SK-N-SH (cell line): Measurements from ENCODE around the gene PFKP. TPM values are rescaled to one million over a fixed set of nuclear protein-coding genes. Genes with fewer than 3 reads are reported as not detected.

ENCODE experiments used
- CTCF ChIA-PET: fragments of 300-600, 350-600 bp; formaldehyde crosslinking; extraction: SDS; loops from one replicate; lab custom pipeline; 2021; lab: Yijun Ruan, JAX
- POLR2A ChIA-PET: fragments of 350-600 bp; sonication (Branson Sonifier 250); formaldehyde crosslinking; extraction: SDS; loops from one replicate; lab custom pipeline; 2020; ENCODE audit warnings: antibody characterized with exemption, inconsistent platforms; lab: Yijun Ruan, JAX
- DNase-seq: peaks from one replicate; pipeline ENCODE4 v3.0.0; 2012
- H2AFZ ChIP-seq: fragments of 200-600 bp; sonication (generic); 2 replicates; pipeline ENCODE4 v1.8.1; 2016; ENCODE audit warnings: antibody characterized with exemption, mild to moderate bottlenecking, low read depth
- H3F3A ChIP-seq: fragments of 200-600 bp; sonication (generic); replicated peaks from 2 replicates; pipeline ENCODE3; 2016; ENCODE audit warnings: antibody characterized with exemption, mild to moderate bottlenecking; ENCODE audit not compliant: insufficient read depth
- H3K27ac ChIP-seq, 2 experiments: fragments of 200-500 bp in 1 of 2; fragments of 200-600 bp in 1 of 2; sonication (Bioruptor generic) in 1 of 2; sonication (generic), shearing (Covaris generic) in 1 of 2; 2 replicates each; pipeline versions ENCODE4 v1.5.1 to v1.6.1; 2014 to 2016; ENCODE audit warnings: low read depth in 2 of 2, inconsistent platforms in 1 of 2, low read length in 1 of 2, mild to moderate bottlenecking in 1 of 2, mixed read lengths in 1 of 2
- H3K27me3 ChIP-seq: fragments of 200-600 bp; sonication (generic), shearing (Covaris generic); 2 replicates; pipeline ENCODE4 v1.6.1; 2016; ENCODE audit warnings: mixed run types; ENCODE audit not compliant: insufficient read depth
- H3K36me3 ChIP-seq, 2 experiments: fragments of 200-500 bp in 1 of 2; fragments of 200-600 bp in 1 of 2; sonication (Bioruptor generic) in 1 of 2; sonication (generic) in 1 of 2; replicated peaks in 1 of 2; 2 replicates each; pipeline versions ENCODE3 to v1.5.1; 2014 to 2016; ENCODE audit warnings: low read length in 1 of 2, mild to moderate bottlenecking in 1 of 2; ENCODE audit not compliant: insufficient read depth in 2 of 2, control insufficient read depth in 1 of 2
- H3K4me1 ChIP-seq, 2 experiments: fragments of 200-500 bp in 1 of 2; fragments of 200-600 bp in 1 of 2; sonication (Bioruptor generic) in 1 of 2; sonication (generic), shearing (Covaris generic) in 1 of 2; 2 replicates each; pipeline versions ENCODE4 v1.5.1 to v1.6.1; 2014 to 2016; ENCODE audit warnings: low read depth in 1 of 2, low read length in 1 of 2, mixed run types in 1 of 2; ENCODE audit not compliant: insufficient read depth in 2 of 2, control insufficient read depth in 1 of 2
- H3K4me2 ChIP-seq: fragments of 200-600 bp; sonication (generic), shearing (Covaris generic); 2 replicates; pipeline ENCODE4 v1.6.1; 2017; ENCODE audit warnings: mixed run types
- H3K4me3 ChIP-seq, 2 experiments: fragments of 200-500 bp in 1 of 2; fragments of 200-600 bp in 1 of 2; sonication (Bioruptor generic) in 1 of 2; sonication (generic), shearing (Covaris generic) in 1 of 2; 2 replicates each; pipeline versions ENCODE4 v1.5.1 to v1.8.1; 2014 to 2016; ENCODE audit warnings: low read depth in 2 of 2, inconsistent platforms in 1 of 2, low read length in 1 of 2, mild to moderate bottlenecking in 1 of 2, mixed read lengths in 1 of 2, moderate library complexity in 1 of 2
- H3K79me2 ChIP-seq: fragments of 200-600 bp; sonication (generic); 2 replicates; pipeline ENCODE4 v1.8.1; 2017; ENCODE audit warnings: mild to moderate bottlenecking; ENCODE audit not compliant: insufficient read depth
- H3K9ac ChIP-seq: fragments of 200-600 bp; sonication (generic); 2 replicates; pipeline ENCODE4 v1.6.1; 2017; ENCODE audit warnings: mixed run types
- H3K9me2 ChIP-seq: fragments of 200-600 bp; sonication (generic); 2 replicates; pipeline ENCODE4 v1.6.1; 2017; ENCODE audit warnings: mixed run types
- H3K9me3 ChIP-seq: fragments of 200-600 bp; sonication (generic); 2 replicates; pipeline ENCODE4 v1.6.1; 2017; ENCODE audit warnings: mixed run types, mild to moderate bottlenecking, moderate library complexity
- H4K20me1 ChIP-seq: fragments of 200-600 bp; sonication (generic); 2 replicates; pipeline ENCODE4 v1.6.1; 2017; ENCODE audit warnings: mild to moderate bottlenecking, mixed run types; ENCODE audit not compliant: insufficient read depth
- CHD2 ChIP-seq: fragments of 150-350 bp; IDR thresholded peaks from 2 replicates; pipeline ENCODE4 v1.6.1; 2018; ENCODE audit warnings: low read length; ENCODE audit not compliant: partially characterized antibody
- ELF1 ChIP-seq: IDR thresholded peaks from 2 replicates; pipeline ENCODE4 v1.4.0; 2012
- EP300 ChIP-seq, 2 experiments: IDR thresholded peaks; 2 replicates each; pipeline versions ENCODE4 v1.4.0 to v1.6.1; 2012; ENCODE audit warnings: borderline replicate concordance in 1 of 2, low read depth in 1 of 2, low read length in 1 of 2
- EZH2phosphoT487 ChIP-seq: fragments of 200-600 bp; sonication (generic); IDR thresholded peaks from 2 replicates; pipeline ENCODE4 v1.6.1; 2017; ENCODE audit warnings: low read depth, mixed run types, mild to moderate bottlenecking, antibody characterized with exemption, moderate library complexity, borderline replicate concordance
- FOSL2 ChIP-seq: IDR thresholded peaks from 2 replicates; pipeline ENCODE4 v1.4.0; 2012; ENCODE audit warnings: low read depth, mild to moderate bottlenecking, moderate library complexity, borderline replicate concordance
- FOXM1 ChIP-seq: IDR thresholded peaks from 2 replicates; pipeline ENCODE4 v1.4.0; 2012; ENCODE audit warnings: low read depth, mild to moderate bottlenecking
- GABPA ChIP-seq: IDR thresholded peaks from 2 replicates; pipeline ENCODE4 v1.4.0; 2012; ENCODE audit warnings: low read depth, mild to moderate bottlenecking
- JUND ChIP-seq: IDR thresholded peaks from 2 replicates; pipeline ENCODE4 v1.4.0; 2012
- MEF2A ChIP-seq: IDR thresholded peaks from 2 replicates; pipeline ENCODE4 v1.4.0; 2012; ENCODE audit warnings: low read depth, borderline replicate concordance
- NFIC ChIP-seq: IDR thresholded peaks from 2 replicates; pipeline ENCODE4 v1.4.0; 2012; ENCODE audit warnings: borderline replicate concordance
- NRF1 ChIP-seq: IDR thresholded peaks from 2 replicates; pipeline ENCODE4 v1.6.1; 2012; ENCODE audit warnings: low read depth, mild to moderate bottlenecking, low read length
- POLR2AphosphoS5 ChIP-seq: IDR thresholded peaks from 2 replicates; pipeline ENCODE4 v1.6.1; 2012; ENCODE audit warnings: low read depth, low read length
- RAD21 ChIP-seq: IDR thresholded peaks from 2 replicates; pipeline ENCODE4 v1.6.1; 2012; ENCODE audit warnings: mild to moderate bottlenecking, low read length
- RCOR1 ChIP-seq: fragments of 150-350 bp; IDR thresholded peaks from 2 replicates; pipeline ENCODE4 v1.6.1; 2017; ENCODE audit warnings: antibody characterized with exemption, low read length
- RFX5 ChIP-seq: IDR thresholded peaks from 2 replicates; pipeline ENCODE4 v1.6.1; 2012; ENCODE audit warnings: mild to moderate bottlenecking, improper control_type of control experiment, low read length
- RXRA ChIP-seq: IDR thresholded peaks from 2 replicates; pipeline ENCODE4 v1.4.0; 2012; ENCODE audit warnings: low read depth, mild to moderate bottlenecking, borderline replicate concordance
- SIN3A ChIP-seq: IDR thresholded peaks from 2 replicates; pipeline ENCODE4 v1.6.1; 2012; ENCODE audit warnings: low read depth, mild to moderate bottlenecking, low read length, moderate library complexity, borderline replicate concordance
- SMC3 ChIP-seq: IDR thresholded peaks from 2 replicates; pipeline ENCODE4 v1.6.1; 2012; ENCODE audit warnings: low read depth, low read length, improper control_type of control experiment
- TCF12 ChIP-seq: IDR thresholded peaks from 2 replicates; pipeline ENCODE4 v1.4.0; 2012
- TEAD4 ChIP-seq: IDR thresholded peaks from 2 replicates; pipeline ENCODE4 v1.4.0; 2012; ENCODE audit warnings: mild to moderate bottlenecking, borderline replicate concordance; ENCODE audit not compliant: insufficient read depth
- ZBTB33 ChIP-seq: IDR thresholded peaks from 2 replicates; pipeline ENCODE4 v1.4.0; 2012; ENCODE audit warnings: low read depth, borderline replicate concordance
- WGBS: methylation state at CpG from one replicate; pipeline ENCODE4 v1.1.6; 2017; ENCODE audit warnings: low lambda C conversion rate; 5-methylcytosine and 5-hydroxymethylcytosine counted together
- polyA plus RNA-seq, 3 experiments: library from polyadenylated mRNA; depleted of rRNA; stranded (reverse); fragments of >200 nt; gene quantifications; 2 replicates each; pipeline ENCODE4 v1.2.3, GENCODE V29; 2012
- TF ChIP-seq, protein P1 (sequence below): IDR thresholded peaks from 2 replicates; pipeline ENCODE4; 2012
- TF ChIP-seq, protein P2 (sequence below): fragments of 200-600 bp; sonication (generic); IDR thresholded peaks from 2 replicates; pipeline ENCODE4 v1.6.1; 2017; ENCODE audit warnings: antibody characterized with exemption, mild to moderate bottlenecking, moderate library complexity
- TF ChIP-seq, protein P3 (sequence below): IDR thresholded peaks from 2 replicates; pipeline ENCODE4 v1.4.0; 2012; ENCODE audit warnings: low read depth, borderline replicate concordance
- TF ChIP-seq, protein P4 (sequence below): IDR thresholded peaks from 2 replicates; pipeline ENCODE4 v1.4.0; 2012; ENCODE audit warnings: low read depth

PFKP gene
- polyA plus RNA-seq, 1 of the 3 experiments (the other 2 are of a cell fraction) = 175 TPM

- H2AFZ ChIP-seq = no peak overlapping the region
- peaks cover 60% of the 10 kb centered on the region for H3F3A ChIP-seq
- no peaks in the 10 kb centered on the region for H3K27me3 ChIP-seq
- peaks cover 4 to 16% of the 10 kb centered on the region in 2 experiments for H3K36me3 ChIP-seq
- peaks cover 77% of the 10 kb centered on the region for H3K79me2 ChIP-seq
- CTCF ChIA-PET = interaction anchor here (1.1 kb wide), 2 partner anchors 10 to 18 kb away, joined by 3 read pairs; no protein-coding TSS in a partner anchor
- H3K27ac ChIP-seq = peak overlapping the region; percentile 50 to 97; a peak in 3 of 4 replicates
- no peaks in the 10 kb centered on the region for H3K9me2 ChIP-seq
- no peak for DNase-seq
- no peaks in the 10 kb centered on the region for H4K20me1 ChIP-seq
- no peak for TF ChIP-seq GABPA
- no peak for TF ChIP-seq FOXM1
- no peak for TF ChIP-seq SIN3A
- TF ChIP-seq RCOR1 = no peak
- peak; percentile 71; the same call in 1 of the 2 replicates for TF ChIP-seq FOSL2
- no peak for TF ChIP-seq CHD2
- TF ChIP-seq, protein P1, sequence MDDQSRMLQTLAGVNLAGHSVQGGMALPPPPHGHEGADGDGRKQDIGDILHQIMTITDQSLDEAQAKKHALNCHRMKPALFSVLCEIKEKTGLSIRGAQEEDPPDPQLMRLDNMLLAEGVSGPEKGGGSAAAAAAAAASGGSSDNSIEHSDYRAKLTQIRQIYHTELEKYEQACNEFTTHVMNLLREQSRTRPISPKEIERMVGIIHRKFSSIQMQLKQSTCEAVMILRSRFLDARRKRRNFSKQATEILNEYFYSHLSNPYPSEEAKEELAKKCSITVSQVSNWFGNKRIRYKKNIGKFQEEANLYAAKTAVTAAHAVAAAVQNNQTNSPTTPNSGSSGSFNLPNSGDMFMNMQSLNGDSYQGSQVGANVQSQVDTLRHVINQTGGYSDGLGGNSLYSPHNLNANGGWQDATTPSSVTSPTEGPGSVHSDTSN = peak; percentile 46
- TF ChIP-seq RFX5 = no peak
- TF ChIP-seq ELF1 = no peak
- TF ChIP-seq JUND = peak; percentile 66
- TF ChIP-seq TCF12 = peak; percentile 37; the same call in 1 of the 2 replicates
- no peak for TF ChIP-seq MEF2A
- TF ChIP-seq, protein P2, sequence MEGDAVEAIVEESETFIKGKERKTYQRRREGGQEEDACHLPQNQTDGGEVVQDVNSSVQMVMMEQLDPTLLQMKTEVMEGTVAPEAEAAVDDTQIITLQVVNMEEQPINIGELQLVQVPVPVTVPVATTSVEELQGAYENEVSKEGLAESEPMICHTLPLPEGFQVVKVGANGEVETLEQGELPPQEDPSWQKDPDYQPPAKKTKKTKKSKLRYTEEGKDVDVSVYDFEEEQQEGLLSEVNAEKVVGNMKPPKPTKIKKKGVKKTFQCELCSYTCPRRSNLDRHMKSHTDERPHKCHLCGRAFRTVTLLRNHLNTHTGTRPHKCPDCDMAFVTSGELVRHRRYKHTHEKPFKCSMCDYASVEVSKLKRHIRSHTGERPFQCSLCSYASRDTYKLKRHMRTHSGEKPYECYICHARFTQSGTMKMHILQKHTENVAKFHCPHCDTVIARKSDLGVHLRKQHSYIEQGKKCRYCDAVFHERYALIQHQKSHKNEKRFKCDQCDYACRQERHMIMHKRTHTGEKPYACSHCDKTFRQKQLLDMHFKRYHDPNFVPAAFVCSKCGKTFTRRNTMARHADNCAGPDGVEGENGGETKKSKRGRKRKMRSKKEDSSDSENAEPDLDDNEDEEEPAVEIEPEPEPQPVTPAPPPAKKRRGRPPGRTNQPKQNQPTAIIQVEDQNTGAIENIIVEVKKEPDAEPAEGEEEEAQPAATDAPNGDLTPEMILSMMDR = peak; percentile 7; the same call in 1 of the 2 replicates
- TF ChIP-seq EP300 (IDR thresholded peaks at IDR 0.05; ENCODE audit: borderline replicate concordance in 1 of 2, low read depth in 1 of 2, low read length in 1 of 2) = peak in 1 of 2 experiments; percentile 68; a peak in 1 of 4 replicates
- TF ChIP-seq, protein P3, sequence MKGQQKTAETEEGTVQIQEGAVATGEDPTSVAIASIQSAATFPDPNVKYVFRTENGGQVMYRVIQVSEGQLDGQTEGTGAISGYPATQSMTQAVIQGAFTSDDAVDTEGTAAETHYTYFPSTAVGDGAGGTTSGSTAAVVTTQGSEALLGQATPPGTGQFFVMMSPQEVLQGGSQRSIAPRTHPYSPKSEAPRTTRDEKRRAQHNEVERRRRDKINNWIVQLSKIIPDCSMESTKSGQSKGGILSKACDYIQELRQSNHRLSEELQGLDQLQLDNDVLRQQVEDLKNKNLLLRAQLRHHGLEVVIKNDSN = no peak
- no peak; the same call in 1 of the 2 replicates for TF ChIP-seq TEAD4
- TF ChIP-seq NFIC = peak; percentile 80
- TF ChIP-seq SMC3 = no peak
- TF ChIP-seq NRF1 = no peak
- peak; percentile 27 for TF ChIP-seq POLR2AphosphoS5
- no peak for TF ChIP-seq ZBTB33
- TF ChIP-seq, protein P4, sequence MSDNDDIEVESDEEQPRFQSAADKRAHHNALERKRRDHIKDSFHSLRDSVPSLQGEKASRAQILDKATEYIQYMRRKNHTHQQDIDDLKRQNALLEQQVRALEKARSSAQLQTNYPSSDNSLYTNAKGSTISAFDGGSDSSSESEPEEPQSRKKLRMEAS = peak; percentile 33; the same call in 1 of the 2 replicates
- no peak for TF ChIP-seq EZH2phosphoT487
- no peak for TF ChIP-seq RAD21
- peak; percentile 54; the same call in 1 of the 2 replicates for TF ChIP-seq RXRA
- peak overlapping the region in 1 of 2 experiments; percentile 44; a peak in 2 of 4 replicates for H3K4me3 ChIP-seq
- H3K9me3 ChIP-seq = no peaks in the 10 kb centered on the region
- peaks cover 23 to 52% of the 10 kb centered on the region in 2 experiments for H3K4me1 ChIP-seq
- POLR2A ChIA-PET = interaction anchor here (1.5 kb wide), 1 partner anchor 8 kb away, joined by 4 read pairs; no protein-coding TSS in a partner anchor
- 21% methylated on average over 17 of the region's 17 CpGs for WGBS
- H3K9ac ChIP-seq = peak overlapping the region; percentile 66
- peak overlapping the region; percentile 76 for H3K4me2 ChIP-seq
Observed at GRCh38 chr10:3090914-3091787, 23.8 kb downstream of the PFKP start.
